ENCODE results near the gene TDRD7.
A peak's percentile ranks its signal among the peaks of the same experiment; 100 is the strongest.

The TDRD7 gene

GRCh38 chr9:97382099-97382718, 29.7 kb upstream of the TDRD7 start:
- TF ChIP-seq GATA1 (IDR thresholded peaks at IDR 0.05; ENCODE audit: low read depth, low read length) (no peak), POLR2A (IDR thresholded peaks at IDR 0.05; ENCODE audit: low read length) (no peak)
- no peak for DNase-seq

DNA sequence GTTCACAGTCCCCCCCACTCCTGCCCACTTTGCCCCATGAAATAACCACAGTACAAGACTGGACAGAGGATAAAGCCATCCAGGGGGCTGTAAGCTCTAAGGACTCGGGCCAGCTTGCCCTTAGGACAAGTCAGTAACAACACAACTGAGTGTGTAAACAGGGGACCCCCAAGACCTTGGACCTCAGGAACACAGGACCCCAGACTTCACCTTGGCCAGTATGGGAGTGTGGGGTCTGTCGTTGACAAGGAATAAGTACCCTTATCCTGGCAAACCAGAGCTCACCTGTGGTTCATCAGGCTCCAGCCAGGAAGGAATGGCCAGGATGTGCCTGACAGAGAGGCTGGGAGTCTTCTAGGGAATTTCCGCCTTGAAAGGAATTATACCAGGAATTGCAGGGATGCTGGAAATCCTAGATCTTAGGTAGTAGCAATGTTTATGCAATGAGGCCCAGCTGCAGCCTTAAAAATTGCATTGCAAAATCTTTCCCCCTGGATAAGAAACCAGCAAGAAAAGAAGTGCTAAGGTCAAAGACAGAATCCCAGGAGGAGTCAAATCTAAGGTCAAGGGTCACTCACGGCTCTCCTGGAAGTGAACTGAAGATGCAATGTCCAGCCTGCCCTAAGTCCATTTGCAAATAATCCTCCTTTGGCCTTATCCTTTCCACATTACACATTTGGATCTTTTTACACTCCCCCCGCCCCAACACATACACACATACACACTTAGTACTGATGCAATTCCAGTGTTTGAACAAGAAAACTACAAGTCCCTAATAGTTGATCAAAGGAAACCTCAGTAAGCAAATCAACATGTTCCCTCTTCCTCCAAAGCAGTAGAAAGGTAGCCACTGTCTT, 27.3 kb upstream of the TDRD7 start:
- TF ChIP-seq POLR2A (IDR thresholded peaks at IDR 0.05; ENCODE audit: low read length) = no peak
- TF ChIP-seq GATA1 (IDR thresholded peaks at IDR 0.05; ENCODE audit: low read depth, low read length) = no peak
- DNase-seq = no peak

GRCh38 chr9:97385626-97386264, 26.2 kb upstream of the TDRD7 start:
- no peak for DNase-seq
- no peak for TF ChIP-seq POLR2A (IDR thresholded peaks at IDR 0.05; ENCODE audit: low read length)
- TF ChIP-seq GATA1 (IDR thresholded peaks at IDR 0.05; ENCODE audit: low read depth, low read length) = no peak

GRCh38 chr9:97386265-97386633, 25.6 kb upstream of the TDRD7 start:
- no peak for DNase-seq
- no peak for TF ChIP-seq GATA1 (IDR thresholded peaks at IDR 0.05; ENCODE audit: low read depth, low read length)
- TF ChIP-seq POLR2A (IDR thresholded peaks at IDR 0.05; ENCODE audit: low read length) = no peak

DNA sequence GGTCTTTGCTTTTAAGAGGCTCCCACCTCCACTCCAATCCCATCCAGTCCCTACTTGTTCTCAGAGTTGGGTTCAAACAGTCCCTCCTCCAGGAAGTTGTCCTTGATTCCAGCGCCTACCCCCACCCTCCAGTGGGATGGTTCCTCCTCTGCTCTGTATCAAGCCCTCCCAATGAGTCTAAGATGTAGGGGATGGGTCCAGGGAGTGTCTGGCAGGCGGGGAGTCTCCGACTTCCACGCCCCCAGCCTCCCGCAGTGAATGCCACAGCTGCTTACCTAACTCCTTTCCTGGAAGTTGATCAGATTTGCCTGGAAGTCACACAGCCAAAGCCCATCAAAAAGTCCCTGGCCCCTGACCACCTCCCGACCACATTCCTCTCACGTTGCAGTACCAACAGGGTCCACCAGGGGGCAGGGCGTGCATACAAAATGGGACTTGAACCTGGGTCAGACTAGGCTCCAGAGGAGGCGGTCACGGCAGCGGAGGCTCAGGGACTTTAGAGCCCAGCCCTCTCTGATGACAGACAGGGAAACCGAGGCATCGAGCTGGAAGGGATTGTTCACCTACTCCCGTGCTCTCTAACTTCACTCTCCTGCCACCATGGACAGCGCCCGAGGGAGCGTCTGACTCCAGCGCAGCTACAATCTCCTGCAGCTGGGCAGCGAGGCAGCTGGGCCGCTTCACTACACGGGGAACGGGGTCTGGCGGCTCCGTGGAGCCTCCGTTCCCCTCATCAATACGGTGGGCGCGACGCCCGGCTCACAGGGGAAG, 25.0 kb upstream of the TDRD7 start:
- peak; percentile 72 to 82 for DNase-seq
- no peak for TF ChIP-seq POLR2A (IDR thresholded peaks at IDR 0.05; ENCODE audit: low read length)
- no peak for TF ChIP-seq GATA1 (IDR thresholded peaks at IDR 0.05; ENCODE audit: low read depth, low read length)

GRCh38 chr9:97387504-97387886, 24.4 kb upstream of the TDRD7 start:
- TF ChIP-seq GATA1 (IDR thresholded peaks at IDR 0.05; ENCODE audit: low read depth, low read length) = no peak
- no peak for TF ChIP-seq POLR2A (IDR thresholded peaks at IDR 0.05; ENCODE audit: low read length)
- no peak for DNase-seq

- TF ChIP-seq GATA1 (IDR thresholded peaks at IDR 0.05; ENCODE audit: low read depth, low read length) (no peak), POLR2A (IDR thresholded peaks at IDR 0.05; ENCODE audit: low read length) (no peak)
- DNase-seq = no peak
These were observed 23.8 kb upstream of the TDRD7 start for GRCh38 chr9:97387936-97388684.

GRCh38 chr9:97388721-97389238, 23.1 kb upstream of the TDRD7 start:
- TF ChIP-seq POLR2A (IDR thresholded peaks at IDR 0.05; ENCODE audit: low read length) = no peak
- TF ChIP-seq GATA1 (IDR thresholded peaks at IDR 0.05; ENCODE audit: low read depth, low read length) = no peak
- no peak for DNase-seq

- no peak for DNase-seq
- TF ChIP-seq POLR2A (IDR thresholded peaks at IDR 0.05; ENCODE audit: low read length) = no peak
- TF ChIP-seq GATA1 (IDR thresholded peaks at IDR 0.05; ENCODE audit: low read depth, low read length) = no peak
These were observed 22.6 kb upstream of the TDRD7 start for GRCh38 chr9:97389249-97389648.

- no peak for DNase-seq
- no peak for TF ChIP-seq POLR2A (IDR thresholded peaks at IDR 0.05; ENCODE audit: low read length)
- no peak for TF ChIP-seq GATA1 (IDR thresholded peaks at IDR 0.05; ENCODE audit: low read depth, low read length)
These were observed 21.0 kb upstream of the TDRD7 start for GRCh38 chr9:97390791-97391406.

DNA sequence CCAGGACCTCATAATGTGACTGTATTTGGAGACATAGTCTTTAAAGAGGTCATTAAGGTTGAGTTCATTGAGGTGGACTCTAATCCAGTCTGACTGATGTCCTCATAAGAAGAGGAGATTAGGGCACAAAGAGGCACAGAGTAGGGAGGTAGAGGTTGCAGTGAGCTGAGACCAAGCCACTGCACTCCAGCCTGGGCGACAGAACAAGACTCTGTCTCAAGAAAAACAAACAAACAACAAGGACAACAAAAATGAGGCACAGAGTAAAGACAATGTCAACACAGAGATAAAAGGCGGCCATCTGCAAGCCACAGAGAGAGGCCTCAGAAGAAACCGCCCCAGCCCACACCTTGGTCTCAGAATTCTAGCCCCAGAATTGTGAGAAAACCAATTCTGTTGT, 17.0 kb upstream of the TDRD7 start:
- DNase-seq = no peak

DNA sequence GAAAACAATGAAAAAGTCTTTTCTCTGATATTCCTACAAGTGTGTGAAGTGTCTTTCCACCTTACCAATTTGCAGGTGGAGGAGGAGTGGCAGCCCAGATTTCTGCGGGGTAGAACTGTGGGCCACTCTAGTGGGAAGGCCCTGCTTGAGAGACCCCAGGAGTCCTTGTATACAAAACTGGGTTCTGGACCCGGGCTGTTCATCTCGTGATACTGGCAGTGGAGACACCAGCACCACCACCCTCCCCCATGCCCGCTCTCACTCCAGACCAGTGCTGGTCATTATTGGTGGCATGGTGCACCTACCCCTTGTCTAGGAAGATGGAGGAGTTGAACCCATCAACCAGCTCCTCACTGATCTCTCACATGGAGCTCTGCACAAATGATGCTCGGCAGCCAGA, 16.2 kb upstream of the TDRD7 start:
- no peak for TF ChIP-seq GATA1 (IDR thresholded peaks at IDR 0.05; ENCODE audit: low read depth, low read length)
- no peak for TF ChIP-seq POLR2A (IDR thresholded peaks at IDR 0.05; ENCODE audit: low read length)
- no peak for DNase-seq

More for the DNA sequence above, 17.0 kb upstream of the TDRD7 start:
- TF ChIP-seq GATA1 (IDR thresholded peaks at IDR 0.05; ENCODE audit: low read depth, low read length) = no peak
- no peak for TF ChIP-seq POLR2A (IDR thresholded peaks at IDR 0.05; ENCODE audit: low read length)

DNA sequence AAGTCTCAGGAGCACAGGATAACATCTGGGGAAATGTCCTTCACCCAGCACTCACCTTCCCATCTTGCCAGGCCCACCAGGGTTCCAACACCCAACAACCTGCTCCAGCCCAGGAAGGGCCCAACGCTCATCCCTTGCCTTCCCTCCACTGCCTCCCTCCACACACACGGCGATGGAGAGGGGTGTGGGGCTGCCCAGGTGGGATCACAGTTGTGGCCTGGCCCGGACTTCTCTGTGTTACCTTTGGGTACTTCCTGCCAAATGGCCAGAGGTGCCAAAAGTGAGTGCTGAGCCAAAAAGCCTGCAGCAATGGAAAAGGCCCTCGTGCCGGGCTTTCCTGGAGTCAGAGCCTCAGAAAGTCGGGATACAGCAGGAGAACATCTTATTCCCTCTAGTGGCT, 15.6 kb upstream of the TDRD7 start:
- TF ChIP-seq POLR2A (IDR thresholded peaks at IDR 0.05; ENCODE audit: low read length) (no peak), GATA1 (IDR thresholded peaks at IDR 0.05; ENCODE audit: low read depth, low read length) (no peak)
- DNase-seq = no peak

Measured in erythroblast (primary cell).